Heart left ventricle (tissue), 13 donors: Measurements from ENCODE around the gene MAPK12.

Source experiments
- CTCF ChIP-seq, 12 donors: fragments of 200-600 bp; sonication (generic) in 4 of 12; IDR thresholded peaks; one replicate each; pipeline versions ENCODE4 v1.5.0 to v1.8.0; 2018 to 2022; ENCODE audit warnings: antibody characterized with exemption in 12 of 12, mild to moderate bottlenecking in 5 of 12
- POLR2A ChIP-seq, 2 donors: fragments of 450-650 bp; IDR thresholded peaks; one replicate each; pipeline ENCODE4 v1.6.1; 2017; ENCODE audit warnings: antibody characterized with exemption in 2 of 2, mild to moderate bottlenecking in 2 of 2, moderate library complexity in 2 of 2
- donor health status: ischemic (EF 13 %, LVEDD 7.1; RV severe dilation, severe dysfunction).
- donor health status: DM: no; HTN: yes; CAD: no.
- donor health status: DM: no; HTN: no; CAD: no.
- donor health status: ischemic (EF 25% LVEDD 6.9; RV normal size, moderate dysfunction).
- donor health status: ischemic (EF 25% LVEDD 5.7; RV mildly dilated, moderate dysfunction).
- donor health status: ischemic (EF 35%, LVEDD 5.7; RV mildly dilated, moderate dysfunction).
- donor health status: nonischemic (EF 11% LVEDD 7.7; RV severe dilation, severe dysfunction).
- donor health status: DM: yes; HTN: yes; CAD: no.
- donor health status: PGD.
- donor health status: ischemic (EF 29% LVEDD 5.4; RV normal size, mild dysfunction).
- donor health status: nonischemic (EF 23%, LVEDD 6.1; RV moderate dilation, normal function).

GRCh38 chr22:50253941-50254340 is 7.5 kb downstream of the MAPK12 start:
- TF ChIP-seq POLR2A (IDR thresholded peaks at IDR 0.05): no peak
- TF ChIP-seq CTCF (IDR thresholded peaks at IDR 0.05): no peak
